A673 (cell line): ENCODE results near the gene IFT27. TPM values are rescaled to one million over a fixed set of nuclear protein-coding genes. Genes with fewer than 3 reads are reported as not detected.

Source experiments
- BruUV-seq: library from RNA; stranded (reverse); fragments of 400-500 nt; replicated peaks from 2 replicates; lab custom pipeline; 2021; lab: Mats Ljungman, UMichigan
- CTCF ChIA-PET: fragments of 300-600 bp; sonication (Branson Sonifier 250); formaldehyde crosslinking; loops from one replicate; lab custom pipeline; 2022; ENCODE audit warnings: antibody characterized with exemption; lab: Charles Lee
- POLR2A ChIA-PET: fragments of 300-600 bp; sonication (Branson Sonifier 250); formaldehyde crosslinking; loops from one replicate; lab custom pipeline; 2022; ENCODE audit warnings: antibody characterized with exemption; ENCODE audit not compliant: low non-redundant PET; lab: Charles Lee
- DNase-seq: peaks from one replicate; pipeline ENCODE4 v3.0.0-alpha.2; 2015; ENCODE audit warnings: low spot score
- H3K27ac ChIP-seq: fragments of 200-600 bp; sonication (generic); 2 replicates; pipeline ENCODE4 v1.5.1; 2016; ENCODE audit warnings: mixed run types, low read depth, mild to moderate bottlenecking, mixed read lengths, antibody characterized with exemption, low read length; ENCODE audit not compliant: poor library complexity, severe bottlenecking
- H3K27me3 ChIP-seq: fragments of 200-600 bp; sonication (generic); replicated peaks from 2 replicates; pipeline ENCODE4 v1.6.1; 2017; ENCODE audit warnings: mixed run types, low read depth, mild to moderate bottlenecking, mixed read lengths, antibody characterized with exemption, low read length; ENCODE audit not compliant: insufficient read depth, poor library complexity
- H3K36me3 ChIP-seq: fragments of 200-600 bp; sonication (generic); 2 replicates; pipeline ENCODE4 v1.6.1; 2016; ENCODE audit warnings: mixed run types, mild to moderate bottlenecking, mixed read lengths, antibody characterized with exemption, low read length; ENCODE audit not compliant: insufficient read depth, poor library complexity, severe bottlenecking
- H3K4me1 ChIP-seq: fragments of 200-600 bp; sonication (generic); 2 replicates; pipeline ENCODE4 v1.6.1; 2017; ENCODE audit warnings: mixed run types, mild to moderate bottlenecking, mixed read lengths, antibody characterized with exemption, low read length; ENCODE audit not compliant: insufficient read depth, poor library complexity, severe bottlenecking
- H3K4me3 ChIP-seq: fragments of 200-600 bp; sonication (generic); 2 replicates; pipeline ENCODE4 v1.5.1; 2016; ENCODE audit warnings: low read depth, mixed run types, mild to moderate bottlenecking, mixed read lengths, low read length; ENCODE audit not compliant: poor library complexity, severe bottlenecking
- H3K9me3 ChIP-seq: fragments of 200-600 bp; sonication (generic); 2 replicates; pipeline ENCODE4 v1.6.1; 2016; ENCODE audit warnings: mixed run types, low read depth, mild to moderate bottlenecking, mixed read lengths, antibody characterized with exemption, low read length; ENCODE audit not compliant: poor library complexity, severe bottlenecking
- CTCF ChIP-seq: fragments of 300-800, 200-600 bp; sonication (generic); conservative IDR thresholded peaks from 2 replicates; pipeline ENCODE4 v1.5.1; 2017; ENCODE audit warnings: low read depth, mild to moderate bottlenecking, antibody characterized with exemption, low read length, moderate library complexity, mixed read lengths
- EZH2 ChIP-seq: fragments of 200-600 bp; sonication (generic); IDR thresholded peaks from 2 replicates; pipeline ENCODE4 v1.6.1; 2017; ENCODE audit warnings: borderline replicate concordance, low read depth, mild to moderate bottlenecking, mixed read lengths, antibody characterized with exemption, low read length; ENCODE audit not compliant: poor library complexity, severe bottlenecking
- intact Hi-C: fragments of 100-400 bp; cut with micrococcal nuclease; formaldehyde crosslinking; loops from one replicate; pipeline ENCODE4 v1.10.0; 2022; ENCODE audit not compliant: unreplicated experiment
- total RNA-seq: library from RNA; stranded (reverse); gene quantifications from 2 replicates; pipeline ENCODE4 v1.2.3, GENCODE V29; 2021

Gene IFT27
- total RNA-seq, 1 experiment from 2014 or later: 24.9 TPM

- Histone ChIP-seq H3K36me3 (no peaks in the 10 kb centered on the region), H3K27ac (no peak overlapping the region), H3K4me1 (no peaks in the 10 kb centered on the region), H3K4me3 (no peak overlapping the region), H3K27me3 (peaks cover 27% of the 10 kb centered on the region), H3K9me3 (no peaks in the 10 kb centered on the region)
- DNase-seq: peak; percentile 50
- no peak for TF ChIP-seq CTCF
- TF ChIP-seq EZH2: no peak
- POLR2A ChIA-PET: no interaction called here
- no TSS peak for BruUV-seq
- intact Hi-C loops: no loop called here
- CTCF ChIA-PET: no interaction called here
Measured at GRCh38 chr22:36741204-36741793, 34.6 kb downstream of the IFT27 start.

DNA sequence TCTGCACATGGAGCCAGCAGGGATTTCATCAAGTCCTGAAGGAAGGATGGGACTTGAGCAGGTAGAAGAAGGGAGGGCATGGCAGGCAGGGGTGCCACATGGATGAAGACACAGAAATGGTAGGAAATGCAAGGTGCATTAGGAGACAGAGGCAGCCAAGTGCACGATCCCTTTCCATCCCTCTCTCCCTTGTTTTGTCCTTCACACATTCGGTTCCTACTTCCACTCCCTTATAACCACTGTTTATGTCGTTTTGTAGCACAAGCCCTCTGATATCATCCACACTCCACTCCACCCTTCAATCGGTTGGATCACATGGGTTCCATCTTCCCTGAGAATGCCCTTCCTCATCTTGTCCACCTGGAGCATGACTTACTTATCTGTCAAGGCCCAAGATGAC lies 35.2 kb downstream of the IFT27 start:
- Histone ChIP-seq H3K27ac (no peak overlapping the region), H3K36me3 (no peaks in the 10 kb centered on the region), H3K4me1 (no peaks in the 10 kb centered on the region), H3K27me3 (peaks cover 27% of the 10 kb centered on the region), H3K9me3 (no peaks in the 10 kb centered on the region), H3K4me3 (no peak overlapping the region)
- no TSS peak for BruUV-seq
- DNase-seq: no peak
- ChIA-PET CTCF (no interaction called here), POLR2A (no interaction called here)
- TF ChIP-seq EZH2 (no peak), CTCF (no peak)
- intact Hi-C loops: no loop called here

- no TSS peak for BruUV-seq
- POLR2A ChIA-PET: no interaction called here
- H3K4me3 ChIP-seq: no peak overlapping the region
- DNase-seq: no peak
- H3K27ac ChIP-seq: no peak overlapping the region
- CTCF ChIA-PET: no interaction called here
- no peaks in the 10 kb centered on the region for H3K9me3 ChIP-seq
- H3K4me1 ChIP-seq: no peaks in the 10 kb centered on the region
- H3K36me3 ChIP-seq: no peaks in the 10 kb centered on the region
- TF ChIP-seq CTCF: no peak
- no peak for TF ChIP-seq EZH2
- intact Hi-C loops: no loop called here
- H3K27me3 ChIP-seq: peaks cover 27% of the 10 kb centered on the region
Measured at GRCh38 chr22:36739185-36739584, 36.7 kb downstream of the IFT27 start.
